Osteocyte (in vitro differentiated cells): Measurements from ENCODE around the gene RFPL4A. TPM values are rescaled to one million over a fixed set of nuclear protein-coding genes. Genes with fewer than 3 reads are reported as not detected.

Source experiments
- DNase-seq: peaks from one replicate; pipeline ENCODE4 v3.0.0; 2021; ENCODE audit warnings: mixed read lengths; ENCODE audit not compliant: unreplicated experiment; ENCODE audit errors: extremely low spot score
- H3K27ac Mint-ChIP-seq: one replicate; pipeline ENCODE4 v1.8.0; 2021; ENCODE audit warnings: mild to moderate bottlenecking, mixed read lengths; ENCODE audit not compliant: unreplicated experiment
- H3K27me3 Mint-ChIP-seq: one replicate; pipeline ENCODE4 v1.8.0; 2021; ENCODE audit warnings: mixed read lengths; ENCODE audit not compliant: unreplicated experiment
- H3K36me3 Mint-ChIP-seq: one replicate; pipeline ENCODE4 v1.8.0; 2021; ENCODE audit warnings: mixed read lengths; ENCODE audit not compliant: unreplicated experiment
- H3K4me1 Mint-ChIP-seq: one replicate; pipeline ENCODE4 v1.8.0; 2021; ENCODE audit warnings: mixed read lengths; ENCODE audit not compliant: unreplicated experiment
- H3K4me3 Mint-ChIP-seq: one replicate; pipeline ENCODE4 v1.8.0; 2021; ENCODE audit warnings: mild to moderate bottlenecking, moderate library complexity, mixed read lengths; ENCODE audit not compliant: unreplicated experiment
- H3K9me3 Mint-ChIP-seq: one replicate; pipeline ENCODE4 v1.8.0; 2021; ENCODE audit warnings: mixed read lengths; ENCODE audit not compliant: unreplicated experiment
- CTCF ChIP-seq: fragments of 200-600 bp; sonication (generic); IDR thresholded peaks from 2 replicates; pipeline ENCODE4 v1.5.0; 2021; ENCODE audit warnings: antibody characterized with exemption, mild to moderate bottlenecking, moderate library complexity
- total RNA-seq: library from RNA; stranded (reverse); gene quantifications from 2 replicates; pipeline ENCODE4 v1.2.1, GENCODE V29; 2021

RFPL4A gene
- total RNA-seq, 1 donor from 2014 or later, result not detected

GRCh38 chr19:55778331-55778730, 19.4 kb downstream of the RFPL4A start:
- no peaks in the 10 kb centered on the region for H3K27me3 Mint-ChIP-seq
- H3K4me3 Mint-ChIP-seq, result no peak overlapping the region
- no peaks in the 10 kb centered on the region for H3K36me3 Mint-ChIP-seq
- H3K4me1 Mint-ChIP-seq, result no peaks in the 10 kb centered on the region
- no peak overlapping the region for H3K27ac Mint-ChIP-seq
- DNase-seq, result peak; percentile 57
- peaks cover 37% of the 10 kb centered on the region for H3K9me3 Mint-ChIP-seq
- TF ChIP-seq CTCF, result no peak

GRCh38 chr19:55781112-55781511, 22.2 kb downstream of the RFPL4A start:
- no peaks in the 10 kb centered on the region for H3K4me1 Mint-ChIP-seq
- TF ChIP-seq CTCF, result no peak
- no peak overlapping the region for H3K27ac Mint-ChIP-seq
- H3K36me3 Mint-ChIP-seq, result no peaks in the 10 kb centered on the region
- H3K9me3 Mint-ChIP-seq, result peaks cover 34% of the 10 kb centered on the region
- no peak overlapping the region for H3K4me3 Mint-ChIP-seq
- no peaks in the 10 kb centered on the region for H3K27me3 Mint-ChIP-seq
- DNase-seq, result no peak

- Mint-ChIP-seq H3K4me1 (no peaks in the 10 kb centered on the region), H3K27ac (no peak overlapping the region), H3K4me3 (no peak overlapping the region), H3K27me3 (no peaks in the 10 kb centered on the region), H3K36me3 (no peaks in the 10 kb centered on the region), H3K9me3 (peaks cover 40% of the 10 kb centered on the region)
- peak; percentile 56 for DNase-seq
- TF ChIP-seq CTCF, result no peak
Observed at GRCh38 chr19:55795021-55795420, 36.1 kb downstream of the RFPL4A start.

- no peaks in the 10 kb centered on the region for H3K27me3 Mint-ChIP-seq
- peaks cover 48% of the 10 kb centered on the region for H3K9me3 Mint-ChIP-seq
- no peak for TF ChIP-seq CTCF
- DNase-seq, result peak; percentile 40
- H3K4me1 Mint-ChIP-seq, result no peaks in the 10 kb centered on the region
- H3K27ac Mint-ChIP-seq, result no peak overlapping the region
- no peaks in the 10 kb centered on the region for H3K36me3 Mint-ChIP-seq
- H3K4me3 Mint-ChIP-seq, result no peak overlapping the region
Observed at GRCh38 chr19:55801416-55801815, 42.5 kb downstream of the RFPL4A start.

- peaks cover 50% of the 10 kb centered on the region for H3K9me3 Mint-ChIP-seq
- no peak overlapping the region for H3K27ac Mint-ChIP-seq
- TF ChIP-seq CTCF, result no peak
Observed at GRCh38 chr19:55802281-55802680, 43.4 kb downstream of the RFPL4A start.

More at GRCh38 chr19:55802281-55802680, 43.4 kb downstream of the RFPL4A start:
- DNase-seq, result no peak
- Mint-ChIP-seq H3K4me3 (no peak overlapping the region), H3K36me3 (no peaks in the 10 kb centered on the region), H3K27me3 (no peaks in the 10 kb centered on the region), H3K4me1 (no peaks in the 10 kb centered on the region)
